ENCODE measurements around the gene RILPL2.
"Not testable (repeated sequence)": the region's sequence is repeated elsewhere in the genome, so short reads cannot be mapped to it uniquely, and the experiment has no call there.

RILPL2 gene

GRCh38 chr12:123474485-123475245 is 38.2 kb upstream of the RILPL2 start:
- Histone ChIP-seq H3K27me3 (no peaks in the 10 kb centered on the region), H3K36me3 (peaks cover 60% of the 10 kb centered on the region), H3K27ac (no peak overlapping the region), H3K4me2 (no peak overlapping the region; the same call in 1 of the 2 replicates), H3K4me1 (peaks cover 12% of the 10 kb centered on the region), H4K20me1 (peaks cover 57% of the 10 kb centered on the region), H3K9ac (no peak overlapping the region), H3K9me3 (no peaks in the 10 kb centered on the region), H3K4me3 (no peak overlapping the region)
- no peak for TF ChIP-seq Cebpa-rat (IDR thresholded peaks at IDR 0.05)

GRCh38 chr12:123472438-123472849 is 36.0 kb upstream of the RILPL2 start:
- H3K4me1 ChIP-seq: peaks cover 26% of the 10 kb centered on the region
- no peaks in the 10 kb centered on the region for H3K9me3 ChIP-seq
- H3K36me3 ChIP-seq: peaks cover 54% of the 10 kb centered on the region
- H3K9ac ChIP-seq: no peak overlapping the region
- H3K4me3 ChIP-seq: no peak overlapping the region
- no peak overlapping the region for H3K4me2 ChIP-seq
- H4K20me1 ChIP-seq: peaks cover 79% of the 10 kb centered on the region
- no peaks in the 10 kb centered on the region for H3K27me3 ChIP-seq
- no peak for TF ChIP-seq Cebpa-rat (IDR thresholded peaks at IDR 0.05)
- no peak overlapping the region for H3K27ac ChIP-seq

- H3K4me1 ChIP-seq: peaks cover 32% of the 10 kb centered on the region
- no peak overlapping the region for H3K27ac ChIP-seq
- no peak for TF ChIP-seq Cebpa-rat (IDR thresholded peaks at IDR 0.05)
- no peak overlapping the region for H3K4me3 ChIP-seq
- H3K27me3 ChIP-seq: no peaks in the 10 kb centered on the region
- peaks cover 84% of the 10 kb centered on the region for H4K20me1 ChIP-seq
- H3K9me3 ChIP-seq: no peaks in the 10 kb centered on the region
- H3K4me2 ChIP-seq: no peak overlapping the region
- H3K36me3 ChIP-seq: peaks cover 62% of the 10 kb centered on the region
- H3K9ac ChIP-seq: no peak overlapping the region
Observed at GRCh38 chr12:123471374-123472068, 35.0 kb upstream of the RILPL2 start.

- Histone ChIP-seq H3K9ac (no peak overlapping the region), H3K27me3 (no peaks in the 10 kb centered on the region), H3K4me2 (no peak overlapping the region), H3K27ac (no peak overlapping the region), H3K4me1 (peaks cover 33% of the 10 kb centered on the region), H4K20me1 (peaks cover 98% of the 10 kb centered on the region), H3K36me3 (peaks cover 71% of the 10 kb centered on the region), H3K9me3 (no peaks in the 10 kb centered on the region), H3K4me3 (no peak overlapping the region)
- TF ChIP-seq Cebpa-rat (IDR thresholded peaks at IDR 0.05): no peak
Observed at GRCh38 chr12:123469978-123470377, 33.5 kb upstream of the RILPL2 start.

GRCh38 chr12:123468786-123469185 is 32.3 kb upstream of the RILPL2 start:
- peaks cover 33% of the 10 kb centered on the region for H3K4me1 ChIP-seq
- H3K27me3 ChIP-seq: no peaks in the 10 kb centered on the region

GRCh38 chr12:123465084-123465483 is 28.6 kb upstream of the RILPL2 start:
- Histone ChIP-seq H3K4me2 (no peak overlapping the region), H3K36me3 (peaks cover 65% of the 10 kb centered on the region), H3K4me1 (peaks cover 39% of the 10 kb centered on the region), H3K9me3 (no peaks in the 10 kb centered on the region), H3K9ac (no peak overlapping the region), H3K4me3 (no peak overlapping the region), H4K20me1 (peaks cover 85% of the 10 kb centered on the region), H3K27me3 (no peaks in the 10 kb centered on the region), H3K27ac (no peak overlapping the region)
- no peak for TF ChIP-seq Cebpa-rat (IDR thresholded peaks at IDR 0.05)

More at GRCh38 chr12:123468786-123469185, 32.3 kb upstream of the RILPL2 start:
- H3K27ac ChIP-seq: no peak overlapping the region
- H3K4me2 ChIP-seq: peak overlapping the region; percentile 68
- TF ChIP-seq Cebpa-rat (IDR thresholded peaks at IDR 0.05): no peak
- peaks cover 78% of the 10 kb centered on the region for H3K36me3 ChIP-seq
- peaks cover 98% of the 10 kb centered on the region for H4K20me1 ChIP-seq
- no peak overlapping the region for H3K9ac ChIP-seq
- H3K9me3 ChIP-seq: no peaks in the 10 kb centered on the region
- no peak overlapping the region for H3K4me3 ChIP-seq

GRCh38 chr12:123463174-123463573 is 26.7 kb upstream of the RILPL2 start:
- H3K9me3 ChIP-seq, H3K4me3 ChIP-seq, H3K4me2 ChIP-seq, H3K27ac ChIP-seq, H3K27me3 ChIP-seq, H3K9ac ChIP-seq: not testable (repeated sequence)
- peaks cover 66% of the 10 kb centered on the region for H4K20me1 ChIP-seq
- H3K4me1 ChIP-seq: peaks cover 39% of the 10 kb centered on the region
- peaks cover 57% of the 10 kb centered on the region for H3K36me3 ChIP-seq

- no peak for TF ChIP-seq Cebpa-rat (IDR thresholded peaks at IDR 0.05)
- peaks cover 12% of the 10 kb centered on the region for H3K36me3 ChIP-seq
Observed at GRCh38 chr12:123457980-123458779, 21.7 kb upstream of the RILPL2 start, which contains the start of gene SNRNP35. Gene SNRNP35, plus strand, starts transcription at chr12:123458139. Its CDS starts 7,402 bp downstream, at chr12:123465541.

GRCh38 chr12:123453165-123453564 is 16.7 kb upstream of the RILPL2 start:
- Histone ChIP-seq H3K4me1 (peaks cover 3% of the 10 kb centered on the region; the same call in 1 of the 2 replicates), H3K4me3 (no peak overlapping the region), H3K36me3 (no peaks in the 10 kb centered on the region), H3K4me2 (no peak overlapping the region), H3K27ac (no peak overlapping the region), H3K27me3 (no peaks in the 10 kb centered on the region), H3K9me3 (no peaks in the 10 kb centered on the region), H3K9ac (no peak overlapping the region), H4K20me1 (no peaks in the 10 kb centered on the region)
- no peak for TF ChIP-seq Cebpa-rat (IDR thresholded peaks at IDR 0.05)

More at GRCh38 chr12:123457980-123458779, 21.7 kb upstream of the RILPL2 start, which contains the start of gene SNRNP35:
- H3K4me3 ChIP-seq: peak within 1 kb of the TSS; percentile 83
- H3K27ac ChIP-seq: peak within 1 kb of the TSS; percentile 99
- H3K9ac ChIP-seq: peak within 1 kb of the TSS; percentile 97
- peaks cover 19% of the 10 kb centered on the region for H4K20me1 ChIP-seq
- peak within 1 kb of the TSS; percentile 86 for H3K4me2 ChIP-seq
- peaks cover 21% of the 10 kb centered on the region for H3K4me1 ChIP-seq
- no peaks in the 10 kb centered on the region for H3K9me3 ChIP-seq
- no peaks in the 10 kb centered on the region for H3K27me3 ChIP-seq

- not testable (repeated sequence) for H3K4me3 ChIP-seq, H3K4me2 ChIP-seq, H3K27ac ChIP-seq, H3K9me3 ChIP-seq, H4K20me1 ChIP-seq, H3K4me1 ChIP-seq, H3K36me3 ChIP-seq, H3K9ac ChIP-seq, H3K27me3 ChIP-seq
Observed at GRCh38 chr12:123452276-123452550, 15.7 kb upstream of the RILPL2 start.

Data from BLaER1 (cell line).